Upper lobe of left lung (tissue), 4 donors: Measurements from ENCODE around the gene TAF8.

Experiments used
- EP300 ChIP-seq, 4 donors: sonication (generic); formaldehyde crosslinking; IDR thresholded peaks; one replicate each; pipeline ENCODE4 v1.5.1; 2017; ENCODE audit warnings: antibody characterized with exemption in 4 of 4, control low read depth in 2 of 4
- POLR2A ChIP-seq, 4 donors: fragments of 450-650 bp; IDR thresholded peaks; one replicate each; pipeline ENCODE4 v1.5.1; 2016 to 2017; ENCODE audit warnings: antibody characterized with exemption in 4 of 4, mild to moderate bottlenecking in 2 of 4
- POLR2AphosphoS5 ChIP-seq, 2 donors: sonication (generic); formaldehyde crosslinking; IDR thresholded peaks; one replicate each; pipeline ENCODE4 v1.5.1; 2017; ENCODE audit warnings: antibody characterized with exemption in 2 of 2
- TF ChIP-seq, protein P1 (sequence below), 6 experiments: fragments of 450-650 bp in 4 of 6; fragments of 200-600 bp in 2 of 6; sonication (generic) in 2 of 6; IDR thresholded peaks; one replicate each; pipeline ENCODE4 v1.5.1; 2016 to 2019; ENCODE audit warnings: antibody characterized with exemption in 6 of 6

DNA sequence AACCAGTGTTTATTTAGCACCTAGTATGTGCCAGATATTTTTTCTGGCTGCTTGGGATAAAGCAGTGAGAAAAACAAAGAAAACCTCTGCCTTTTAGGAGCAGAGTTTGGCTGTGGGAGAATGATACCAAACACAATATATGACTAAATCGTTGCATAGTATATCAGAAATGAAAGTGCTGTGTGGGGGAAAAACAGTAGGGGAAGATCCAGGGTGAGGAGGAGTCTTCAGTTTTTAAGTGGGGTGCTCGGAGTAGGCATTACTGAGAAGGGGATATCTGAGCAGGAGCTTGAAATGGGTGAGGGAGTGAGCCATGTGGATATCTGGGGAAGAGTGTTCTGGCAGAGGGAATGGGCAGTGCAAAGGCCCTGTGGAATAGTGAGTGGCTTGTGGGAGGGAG, 23.0 kb downstream of the TAF8 start:
- TF ChIP-seq POLR2A (IDR thresholded peaks at IDR 0.05) = no peak
- TF ChIP-seq EP300 (IDR thresholded peaks at IDR 0.05) = no peak
- TF ChIP-seq, protein P1, sequence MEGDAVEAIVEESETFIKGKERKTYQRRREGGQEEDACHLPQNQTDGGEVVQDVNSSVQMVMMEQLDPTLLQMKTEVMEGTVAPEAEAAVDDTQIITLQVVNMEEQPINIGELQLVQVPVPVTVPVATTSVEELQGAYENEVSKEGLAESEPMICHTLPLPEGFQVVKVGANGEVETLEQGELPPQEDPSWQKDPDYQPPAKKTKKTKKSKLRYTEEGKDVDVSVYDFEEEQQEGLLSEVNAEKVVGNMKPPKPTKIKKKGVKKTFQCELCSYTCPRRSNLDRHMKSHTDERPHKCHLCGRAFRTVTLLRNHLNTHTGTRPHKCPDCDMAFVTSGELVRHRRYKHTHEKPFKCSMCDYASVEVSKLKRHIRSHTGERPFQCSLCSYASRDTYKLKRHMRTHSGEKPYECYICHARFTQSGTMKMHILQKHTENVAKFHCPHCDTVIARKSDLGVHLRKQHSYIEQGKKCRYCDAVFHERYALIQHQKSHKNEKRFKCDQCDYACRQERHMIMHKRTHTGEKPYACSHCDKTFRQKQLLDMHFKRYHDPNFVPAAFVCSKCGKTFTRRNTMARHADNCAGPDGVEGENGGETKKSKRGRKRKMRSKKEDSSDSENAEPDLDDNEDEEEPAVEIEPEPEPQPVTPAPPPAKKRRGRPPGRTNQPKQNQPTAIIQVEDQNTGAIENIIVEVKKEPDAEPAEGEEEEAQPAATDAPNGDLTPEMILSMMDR (IDR thresholded peaks at IDR 0.05) = no peak
- TF ChIP-seq POLR2AphosphoS5 (IDR thresholded peaks at IDR 0.05) = no peak
